SK-N-MC (cell line): Measurements from ENCODE around the gene CMIP.

Experiments used
- DNase-seq: peaks from one replicate; pipeline ENCODE4 v3.0.0-alpha.2; 2011; ENCODE audit warnings: low read depth, low spot score
- H3K27ac ChIP-seq: fragments of 200-600 bp; sonication (generic); 2 replicates; pipeline ENCODE4 v1.5.1; 2016; ENCODE audit warnings: mixed run types
- H3K36me3 ChIP-seq: fragments of 200-600 bp; sonication (generic); 2 replicates; pipeline ENCODE4 v1.6.1; 2017; ENCODE audit warnings: antibody characterized with exemption, low read length, mixed read lengths; ENCODE audit not compliant: insufficient read depth
- H3K4me3 ChIP-seq: fragments of 200-600 bp; sonication (generic); 2 replicates; pipeline ENCODE4 v1.5.1; 2016
- H3K9ac ChIP-seq: fragments of 200-600 bp; sonication (generic); 2 replicates; pipeline ENCODE4 v1.8.0; 2017; ENCODE audit warnings: mixed run types, mixed read lengths; ENCODE audit not compliant: insufficient read length
- H3K9me3 ChIP-seq: fragments of 200-600 bp; sonication (generic); 2 replicates; pipeline ENCODE4 v1.6.1; 2017; ENCODE audit warnings: low read depth, mild to moderate bottlenecking, antibody characterized with exemption, low read length, moderate library complexity, mixed read lengths
- EZH2 ChIP-seq: fragments of 200-600 bp; sonication (generic); IDR thresholded peaks from one replicate; pipeline ENCODE4 v1.6.1; 2017; ENCODE audit warnings: antibody characterized with exemption
- FOXP2 ChIP-seq: optimal IDR thresholded peaks from 2 replicates; pipeline ENCODE3; 2011; ENCODE audit warnings: mild to moderate bottlenecking, moderate library complexity; ENCODE audit not compliant: insufficient read depth; ENCODE audit errors: extremely low read length, control extremely low read depth
- POLR2AphosphoS5 ChIP-seq: IDR thresholded peaks from 2 replicates; pipeline ENCODE4 v1.6.1; 2012; ENCODE audit warnings: mild to moderate bottlenecking, low read depth, low read length, borderline replicate concordance

The CMIP gene

DNA sequence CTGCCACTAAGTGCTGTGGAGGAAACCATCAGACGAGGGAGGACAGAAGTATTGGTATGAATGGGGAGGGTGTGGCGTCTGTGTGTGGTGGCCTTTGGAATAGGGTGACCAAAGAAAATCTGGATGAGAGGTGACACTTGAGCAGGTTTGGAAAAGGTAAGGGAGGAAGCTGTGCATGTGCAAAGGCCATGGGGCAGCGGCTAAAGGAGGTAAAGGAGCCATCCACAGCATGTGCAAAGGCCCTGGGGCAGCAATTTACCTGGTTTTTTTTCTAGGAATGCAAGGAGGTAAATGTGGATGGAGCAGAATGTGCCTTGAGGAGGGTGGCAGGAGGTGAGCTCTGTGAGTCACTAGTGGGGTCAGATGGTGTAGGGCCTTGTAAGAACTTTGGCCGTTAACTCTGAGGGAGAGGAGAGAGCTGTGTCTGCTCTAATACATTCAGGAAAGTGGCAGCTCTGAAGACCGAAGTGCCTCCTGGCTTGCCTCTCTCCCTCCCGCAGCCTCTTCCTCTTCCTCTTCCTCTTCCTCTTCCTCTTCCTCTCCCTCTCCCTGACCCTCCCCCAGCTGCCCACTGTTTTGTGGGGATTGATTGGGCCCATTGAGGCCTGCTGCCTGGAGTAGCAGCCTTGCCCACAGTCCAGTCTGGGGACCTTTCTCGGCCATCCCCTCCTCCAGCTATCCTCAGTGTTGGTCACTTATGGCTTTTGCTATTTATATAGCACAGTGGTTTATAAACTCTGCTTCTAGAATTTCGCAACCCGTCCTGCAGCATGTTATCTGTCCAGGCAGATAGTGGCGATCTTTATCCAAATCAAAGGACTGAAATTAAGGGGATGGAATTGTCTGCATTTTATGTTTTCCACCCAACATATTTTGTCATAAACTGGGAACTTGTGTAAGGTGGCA is 38.7 kb downstream of the CMIP start:
- H3K4me3 ChIP-seq: no peak overlapping the region
- no peak for DNase-seq
- TF ChIP-seq FOXP2 (no peak), EZH2 (no peak), POLR2AphosphoS5 (no peak)
- H3K36me3 ChIP-seq: no peaks in the 10 kb centered on the region
- H3K9me3 ChIP-seq: no peaks in the 10 kb centered on the region
- no peak overlapping the region for H3K27ac ChIP-seq
- H3K9ac ChIP-seq: no peak overlapping the region

GRCh38 chr16:81483970-81484595 is 39.5 kb downstream of the CMIP start:
- no peak overlapping the region for H3K9ac ChIP-seq
- DNase-seq: no peak
- H3K27ac ChIP-seq: no peak overlapping the region
- H3K4me3 ChIP-seq: no peak overlapping the region
- TF ChIP-seq POLR2AphosphoS5 (no peak), EZH2 (no peak), FOXP2 (no peak)
- no peaks in the 10 kb centered on the region for H3K36me3 ChIP-seq
- no peaks in the 10 kb centered on the region for H3K9me3 ChIP-seq

DNA sequence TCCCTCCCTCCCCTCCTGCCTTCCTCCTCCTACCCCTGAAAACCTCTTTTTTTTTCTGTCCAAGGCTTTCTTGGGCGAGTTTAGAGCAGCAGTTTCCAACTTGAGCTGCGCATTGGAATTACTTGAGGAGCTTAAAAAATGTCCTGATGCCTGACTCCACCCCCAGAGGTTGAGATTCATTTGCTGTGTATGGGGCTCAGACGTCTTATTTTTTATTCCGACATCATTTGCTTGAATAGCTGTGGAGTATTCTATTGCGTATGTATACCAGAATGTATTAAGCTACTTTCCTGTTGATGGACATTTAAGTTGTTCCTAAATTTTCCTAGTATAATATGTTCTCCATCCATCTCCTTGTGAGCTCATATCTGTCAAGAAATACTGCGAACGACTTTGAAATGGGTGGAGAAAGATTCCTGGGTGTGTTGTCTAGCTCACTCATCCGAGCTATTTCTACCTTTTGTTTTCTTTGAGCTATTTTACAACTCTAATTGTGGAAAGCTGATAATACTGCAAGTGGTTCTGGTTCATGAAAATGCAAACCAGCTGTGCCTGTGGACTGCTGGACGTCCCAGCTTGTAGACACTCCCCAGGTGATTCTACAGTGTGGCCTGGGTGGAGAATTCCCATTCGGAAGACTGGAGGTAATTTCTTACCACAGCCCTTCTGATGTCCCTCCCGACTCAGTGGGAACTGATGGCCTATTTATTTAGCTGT is 40.5 kb downstream of the CMIP start:
- TF ChIP-seq EZH2 (no peak), FOXP2 (no peak), POLR2AphosphoS5 (no peak)
- Histone ChIP-seq H3K9ac (no peak overlapping the region), H3K4me3 (no peak overlapping the region), H3K9me3 (no peaks in the 10 kb centered on the region), H3K27ac (no peak overlapping the region), H3K36me3 (no peaks in the 10 kb centered on the region)
- no peak for DNase-seq

GRCh38 chr16:81485824-81486539 is 41.4 kb downstream of the CMIP start:
- no peaks in the 10 kb centered on the region for H3K36me3 ChIP-seq
- no peak overlapping the region for H3K9ac ChIP-seq
- TF ChIP-seq FOXP2 (no peak), POLR2AphosphoS5 (no peak), EZH2 (no peak)
- no peaks in the 10 kb centered on the region for H3K9me3 ChIP-seq
- no peak overlapping the region for H3K27ac ChIP-seq
- DNase-seq: no peak
- no peak overlapping the region for H3K4me3 ChIP-seq

- TF ChIP-seq FOXP2 (no peak), POLR2AphosphoS5 (no peak)
- Histone ChIP-seq H3K27ac (no peak overlapping the region), H3K9me3 (no peaks in the 10 kb centered on the region), H3K9ac (no peak overlapping the region), H3K36me3 (no peaks in the 10 kb centered on the region), H3K4me3 (no peak overlapping the region)
- DNase-seq: no peak
Measured at GRCh38 chr16:81486540-81487061, 42.0 kb downstream of the CMIP start.

GRCh38 chr16:81487301-81487720 is 42.7 kb downstream of the CMIP start:
- no peak for TF ChIP-seq EZH2
- TF ChIP-seq POLR2AphosphoS5: no peak
- no peak for TF ChIP-seq FOXP2
- Histone ChIP-seq H3K36me3 (no peaks in the 10 kb centered on the region), H3K27ac (no peak overlapping the region), H3K4me3 (no peak overlapping the region), H3K9me3 (no peaks in the 10 kb centered on the region), H3K9ac (no peak overlapping the region)
- no peak for DNase-seq

DNA sequence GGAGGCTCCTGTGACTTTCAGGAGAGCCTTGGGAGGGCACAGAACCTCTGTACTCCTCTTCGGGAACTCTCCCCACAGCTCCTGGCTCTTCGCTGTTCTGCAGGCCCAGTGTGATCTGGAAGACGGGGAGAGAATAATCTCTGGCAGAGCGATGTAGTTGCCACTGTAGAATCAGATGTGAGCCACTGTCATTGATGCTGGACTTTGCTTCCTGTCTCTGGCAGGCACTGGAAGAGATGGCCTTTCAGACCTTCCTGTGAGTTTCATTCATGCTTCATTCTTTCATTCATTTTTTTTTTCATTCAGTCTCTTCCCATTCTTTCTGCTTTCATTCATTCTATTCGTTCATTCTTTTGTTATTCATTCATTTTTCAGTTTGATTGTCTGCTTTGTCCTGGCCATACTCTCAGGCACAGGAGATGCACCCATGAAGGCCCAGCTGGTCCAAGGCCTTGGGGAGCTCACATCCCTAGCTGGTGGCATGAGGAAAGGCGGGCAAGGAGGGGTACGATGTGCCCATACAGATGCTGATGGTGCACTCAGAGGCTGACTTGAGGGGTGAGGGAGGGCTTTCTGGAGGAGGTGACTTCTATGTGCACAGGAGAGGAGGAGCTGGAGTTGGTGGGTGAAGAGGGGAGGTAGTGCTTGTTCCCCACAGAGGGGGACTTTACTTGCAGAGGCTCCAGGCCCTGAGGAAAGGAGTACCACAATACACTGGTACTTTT is 44.2 kb downstream of the CMIP start:
- TF ChIP-seq EZH2 (no peak), FOXP2 (no peak)
- H3K27ac ChIP-seq: no peak overlapping the region

More for the DNA sequence above, 44.2 kb downstream of the CMIP start:
- no peak overlapping the region for H3K4me3 ChIP-seq
- H3K9me3 ChIP-seq: no peaks in the 10 kb centered on the region
- no peaks in the 10 kb centered on the region for H3K36me3 ChIP-seq
- DNase-seq: no peak
- no peak overlapping the region for H3K9ac ChIP-seq
